NCI-H2029 (cell line): ENCODE data around the gene SNU13.
"Not testable (repeated sequence)": the region's sequence is repeated elsewhere in the genome, so short reads cannot be mapped to it uniquely, and the experiment has no call there.

Experiments
- DNase-seq: peaks from one replicate; lab custom pipeline; 2025; lab: John Stamatoyannopoulos, UW

The SNU13 gene

DNA sequence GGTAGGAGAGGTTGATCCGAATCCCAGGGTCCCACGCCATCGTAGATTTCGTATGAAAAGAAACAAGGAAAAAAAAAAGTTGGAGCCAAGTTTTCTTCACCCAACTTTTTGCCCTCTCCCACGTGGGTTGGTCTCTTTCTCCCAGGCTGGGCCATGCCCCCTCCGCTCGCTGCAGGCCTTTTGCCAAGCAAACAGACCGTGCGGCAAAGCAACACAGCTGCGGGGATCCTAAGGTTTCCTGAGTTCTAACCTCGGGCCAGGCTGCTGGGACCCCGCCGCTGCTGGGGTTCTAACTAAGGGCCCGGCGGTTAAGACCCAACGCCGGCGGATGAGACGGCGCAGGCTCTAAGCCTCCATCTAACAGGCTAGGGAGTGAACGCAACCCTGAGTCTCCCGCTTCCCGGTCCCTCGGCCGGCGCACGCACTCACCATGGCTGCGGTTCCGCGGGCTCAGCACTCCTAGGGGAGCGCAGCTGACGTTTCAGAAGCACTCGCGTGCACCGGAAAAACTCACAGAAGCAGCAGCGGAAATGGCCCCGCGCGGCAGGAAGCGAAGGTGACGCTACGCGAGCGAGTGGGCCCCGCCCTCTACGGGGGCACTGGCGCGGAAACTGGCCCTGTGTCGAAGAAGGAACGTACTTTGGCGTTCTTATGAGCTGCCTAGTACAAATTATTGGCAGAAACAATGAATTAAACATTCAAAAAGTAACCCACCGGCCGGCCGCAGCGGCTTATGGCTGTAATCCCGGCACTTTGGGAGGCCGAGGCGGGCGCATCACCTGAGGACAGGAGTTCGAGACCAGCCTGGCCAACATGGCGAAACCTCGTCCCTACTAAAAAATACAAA is at the start of gene SNU13:
TSS of gene SNU13 (minus strand) at position 503 of the 847 bp plus-strand sequence. CDS start at position 432, 71 bp downstream.
- DNase-seq = peak; percentile 84

DNA sequence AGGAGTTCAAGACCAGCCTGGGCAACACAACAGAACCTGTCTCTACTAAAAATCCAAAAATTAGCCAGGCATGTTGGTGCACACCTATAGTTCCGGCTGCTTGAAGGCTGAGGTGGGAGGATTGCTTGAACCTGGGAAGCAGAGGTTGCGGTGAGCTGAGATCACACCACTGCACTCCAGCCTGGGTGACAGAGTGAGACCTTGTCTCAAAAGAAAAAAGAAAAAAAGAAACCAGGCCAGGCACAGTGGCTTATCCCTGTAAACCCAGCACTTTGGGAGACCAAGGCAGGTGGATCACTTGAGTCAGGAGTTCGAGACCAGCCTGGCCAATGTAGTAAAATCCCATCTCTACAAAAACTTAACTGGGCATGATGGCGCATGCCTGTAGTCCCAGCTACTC is 44.6 kb upstream of the SNU13 start:
- DNase-seq = not testable (repeated sequence)

DNA sequence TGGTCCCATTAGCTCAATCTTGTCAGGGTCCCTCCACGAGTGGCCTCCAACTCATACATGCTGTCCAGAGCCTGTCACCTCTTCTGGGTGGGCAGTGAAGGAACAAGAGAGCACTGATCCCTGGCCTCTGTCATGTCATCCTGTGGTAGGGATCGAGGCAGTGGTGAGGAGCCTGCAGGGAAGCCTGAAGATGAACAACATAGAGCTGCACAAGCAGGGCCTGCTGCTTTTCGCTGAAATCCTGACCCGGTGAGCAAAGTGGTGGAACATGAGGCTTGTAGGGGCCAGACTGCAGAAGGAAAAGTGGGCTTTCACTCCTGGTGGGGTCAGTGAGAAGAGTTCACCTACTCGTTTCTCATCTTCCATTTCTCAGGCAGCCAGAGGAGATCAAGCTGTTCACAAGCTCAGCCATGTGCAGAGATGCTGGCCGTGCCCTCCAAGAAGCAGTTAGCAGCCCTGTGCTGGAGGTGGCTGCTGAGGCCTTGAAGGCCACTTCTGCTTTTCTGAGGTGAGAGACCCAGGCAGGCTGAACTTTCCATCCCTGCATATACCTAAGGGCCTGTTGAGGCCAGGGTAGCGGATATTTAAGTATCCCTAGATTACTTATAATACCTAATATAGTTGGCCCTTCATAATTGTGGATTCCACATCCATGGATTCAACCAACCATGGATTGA is 43.6 kb upstream of the SNU13 start:
- DNase-seq = no peak

DNA sequence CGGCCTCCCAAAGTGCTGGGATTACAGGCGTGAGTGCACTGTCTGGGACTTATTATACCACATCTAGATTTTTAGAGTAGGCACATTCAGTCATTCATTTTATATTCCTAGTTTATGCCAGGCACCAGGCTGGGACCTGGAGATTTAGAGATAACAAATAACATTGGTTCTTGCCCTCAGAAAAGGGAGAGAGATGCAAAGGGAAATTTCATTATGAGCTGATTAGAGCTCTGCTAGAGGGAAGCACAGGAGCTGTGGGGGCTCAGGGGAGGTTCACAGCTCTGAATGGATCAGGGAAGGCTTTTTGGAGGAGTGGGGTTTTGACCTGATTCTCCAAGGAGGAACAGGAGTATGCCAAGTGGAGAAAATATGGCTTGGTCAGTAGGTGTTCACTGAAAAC is 42.9 kb upstream of the SNU13 start:
- no peak for DNase-seq

DNA sequence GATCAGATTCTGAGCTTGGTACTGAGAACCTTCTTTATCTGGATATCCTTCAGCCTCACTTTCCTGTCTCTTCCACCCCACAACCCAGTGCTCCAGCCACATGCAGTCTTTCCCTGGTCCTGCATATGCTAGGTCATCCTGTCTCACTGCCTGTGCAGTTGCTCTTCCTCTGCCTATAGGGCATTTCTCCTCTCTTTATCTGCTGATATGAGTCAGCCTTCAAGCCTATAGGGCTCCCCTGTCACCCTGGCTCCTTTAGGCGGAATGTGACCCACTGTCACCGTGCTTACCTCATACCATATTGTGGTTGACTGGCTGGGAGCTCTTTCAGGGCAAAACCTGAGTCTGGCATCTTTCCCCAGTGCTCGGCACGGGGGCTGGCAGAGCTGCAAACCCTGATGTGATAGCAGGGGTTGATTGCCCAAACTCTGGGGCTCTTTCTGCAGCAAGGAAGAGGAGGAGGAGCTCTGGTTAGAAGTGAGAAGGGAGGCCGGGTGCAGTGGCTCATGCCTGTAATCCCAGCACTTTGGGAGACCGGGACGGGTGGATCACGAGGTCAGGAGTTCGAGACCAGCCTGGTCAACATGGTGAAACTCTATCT is 36.9 kb upstream of the SNU13 start:
- no peak for DNase-seq

DNA sequence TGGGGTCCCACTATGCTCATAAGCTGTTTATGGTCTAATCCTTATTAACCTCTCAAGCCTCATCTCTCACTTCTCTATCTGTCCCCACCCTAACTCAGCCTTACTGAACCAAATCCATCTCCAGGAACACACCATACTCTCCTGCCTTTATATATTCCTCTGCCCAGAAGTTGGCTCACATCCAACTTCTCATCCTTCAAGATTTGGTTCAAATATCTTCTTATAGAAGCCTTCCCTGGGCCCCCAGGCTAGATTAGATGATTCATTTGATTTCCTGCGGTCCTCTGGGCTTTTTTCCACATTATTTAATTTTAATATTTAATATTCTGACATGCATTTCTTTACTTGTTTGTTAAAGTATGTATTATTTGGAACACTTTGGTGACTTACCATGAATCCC is 33.8 kb upstream of the SNU13 start:
- DNase-seq = no peak

DNA sequence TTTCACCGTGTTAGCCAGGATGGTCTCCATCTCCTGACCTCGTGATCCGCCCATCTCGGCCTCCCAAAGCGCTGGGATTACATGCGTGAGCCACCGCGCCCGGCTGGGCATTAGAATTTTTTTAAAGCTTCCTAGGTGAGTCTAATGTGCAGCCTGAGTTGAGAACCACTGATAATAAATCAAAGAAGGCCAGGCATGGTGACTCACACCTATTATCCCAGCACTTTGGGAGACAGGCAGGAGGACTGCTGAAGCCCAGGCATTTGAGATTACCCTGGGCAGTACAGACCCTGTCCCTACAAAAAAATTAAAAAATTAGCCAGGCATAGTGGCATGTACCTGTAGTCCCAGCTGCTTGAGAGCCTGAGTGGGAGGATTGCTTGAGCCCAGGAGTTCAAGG is 24.3 kb upstream of the SNU13 start:
- DNase-seq = no peak

DNA sequence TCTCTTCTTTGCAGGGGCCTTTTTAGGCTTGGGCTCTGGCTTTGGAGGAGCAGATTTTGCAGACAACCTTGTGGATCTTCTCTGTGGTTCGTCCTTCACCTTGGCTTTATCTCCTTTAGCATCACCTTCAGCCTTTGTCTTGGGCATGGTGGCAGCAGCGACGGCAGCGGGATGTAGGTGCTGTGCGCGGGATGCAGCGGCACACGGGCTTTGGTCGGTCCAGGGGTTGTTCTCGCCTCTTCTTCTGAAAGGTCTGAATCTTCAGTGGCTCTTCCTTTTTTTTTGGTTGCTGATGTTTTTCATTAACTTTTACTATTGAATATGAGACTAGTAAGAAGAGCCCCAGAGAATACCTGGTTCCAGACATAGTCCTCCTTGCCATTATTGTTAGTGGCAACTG is 20.7 kb upstream of the SNU13 start:
- DNase-seq = no peak

DNA sequence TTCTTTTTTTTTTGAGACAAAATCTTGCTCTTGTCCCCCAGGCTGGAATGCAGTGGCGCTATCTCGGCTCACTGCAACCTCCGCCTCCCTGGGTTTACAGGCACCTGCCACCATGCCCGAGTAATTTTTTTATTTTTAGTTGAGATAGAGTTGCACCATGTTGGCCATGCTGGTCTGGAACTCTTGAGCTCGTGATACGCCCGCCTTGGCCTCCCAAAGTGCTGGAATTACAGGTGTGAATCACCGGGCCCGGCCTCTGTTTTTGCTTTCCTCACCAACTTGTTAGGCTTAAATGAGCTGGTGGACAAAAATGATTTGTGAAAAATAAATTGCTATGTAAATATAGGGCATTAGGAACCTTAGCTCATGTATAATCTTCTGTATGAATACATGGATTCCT is 14.1 kb upstream of the SNU13 start:
- DNase-seq = no peak

DNA sequence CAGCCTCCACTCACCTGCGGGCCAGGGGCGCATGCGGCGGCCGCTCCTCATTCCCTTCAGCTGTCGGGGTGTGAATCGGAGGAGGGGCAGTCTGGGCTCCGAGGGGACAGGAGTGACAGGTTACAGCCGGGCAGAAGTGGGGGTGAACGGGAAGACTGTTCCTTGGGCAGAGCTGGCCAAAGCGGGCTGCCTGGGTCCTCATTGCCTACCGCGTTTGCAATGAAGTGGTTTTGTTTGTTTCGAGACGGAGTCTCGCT is 11.4 kb upstream of the SNU13 start:
- no peak for DNase-seq

DNA sequence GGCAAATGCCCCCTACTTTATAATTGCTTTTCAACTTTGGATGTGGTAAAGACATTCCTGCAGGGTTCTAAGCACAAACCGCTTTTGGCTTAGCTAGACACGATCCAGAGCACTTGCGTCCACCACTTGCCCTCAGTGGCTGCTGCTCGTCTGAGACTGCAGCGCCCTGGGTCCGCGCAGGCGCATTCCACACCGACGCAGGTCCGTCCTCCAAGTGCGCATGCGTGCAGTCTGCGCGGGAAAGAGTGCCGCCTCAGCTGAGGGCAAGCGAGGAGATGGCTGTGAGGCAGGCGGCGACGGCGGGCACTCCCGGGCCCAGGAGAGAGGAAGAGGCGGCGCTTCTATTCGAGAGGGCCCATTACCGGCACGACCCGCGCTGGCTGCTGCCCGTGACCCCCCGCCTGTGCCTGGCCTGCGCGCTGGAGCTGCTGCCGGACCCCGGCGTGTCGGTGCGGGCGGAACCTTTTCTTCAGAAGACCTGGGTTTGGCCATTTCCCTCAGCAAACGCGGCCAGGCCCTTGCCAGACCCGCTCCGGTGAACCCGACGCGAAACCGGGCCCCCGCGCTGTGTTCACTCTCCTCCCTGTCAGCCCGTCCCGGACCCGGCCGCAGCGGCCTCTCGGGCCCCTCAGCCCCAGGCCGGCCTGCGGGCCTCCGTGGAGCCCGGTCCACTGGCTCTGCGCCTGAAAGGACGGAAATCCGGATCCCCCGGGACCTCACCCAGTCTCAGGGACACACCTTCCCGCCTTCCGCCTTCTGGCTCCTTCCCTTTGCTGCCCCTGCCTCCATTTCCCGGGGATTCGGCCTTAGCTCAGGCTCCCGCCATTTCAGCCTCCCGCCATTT is 10.8 kb upstream of the SNU13 start, which contains the start of gene MEI1:
TSS of gene MEI1 (plus strand) at position 240 of the 844 bp plus-strand sequence. CDS start at position 276, 36 bp downstream.
- DNase-seq = no peak

DNA sequence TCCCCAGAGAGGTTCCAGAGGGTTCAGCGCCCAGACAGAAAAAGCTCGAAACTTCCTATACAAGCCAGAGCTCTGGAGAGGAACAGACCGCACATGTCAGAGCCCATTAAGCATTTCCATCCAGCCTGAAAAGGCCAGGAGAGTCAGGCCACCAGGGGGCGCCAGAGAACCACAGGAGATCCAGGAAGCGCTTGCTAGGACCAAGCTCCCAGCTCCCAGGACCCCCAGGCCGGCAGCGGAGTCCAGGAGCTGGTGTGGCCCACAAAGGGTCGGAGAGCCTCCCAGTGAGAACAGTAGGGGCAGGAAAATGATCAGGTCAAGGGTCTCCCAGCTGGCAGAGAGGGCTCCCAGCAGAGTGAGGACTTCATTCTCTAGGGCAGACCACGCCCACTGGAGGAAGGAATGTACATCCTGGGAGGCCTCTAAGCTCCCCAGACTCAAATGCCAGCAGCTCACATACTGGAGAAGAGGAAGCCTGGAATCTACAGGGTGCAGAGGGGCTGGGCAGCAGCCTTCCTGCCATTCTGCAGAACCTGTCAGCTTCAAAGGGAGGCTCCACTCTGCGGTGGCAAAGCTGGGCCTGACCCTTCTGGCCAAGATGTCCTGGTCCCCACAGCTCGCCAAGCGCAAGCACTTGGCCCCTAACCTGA is 8.6 kb upstream of the SNU13 start:
- DNase-seq = peak; percentile 72

DNA sequence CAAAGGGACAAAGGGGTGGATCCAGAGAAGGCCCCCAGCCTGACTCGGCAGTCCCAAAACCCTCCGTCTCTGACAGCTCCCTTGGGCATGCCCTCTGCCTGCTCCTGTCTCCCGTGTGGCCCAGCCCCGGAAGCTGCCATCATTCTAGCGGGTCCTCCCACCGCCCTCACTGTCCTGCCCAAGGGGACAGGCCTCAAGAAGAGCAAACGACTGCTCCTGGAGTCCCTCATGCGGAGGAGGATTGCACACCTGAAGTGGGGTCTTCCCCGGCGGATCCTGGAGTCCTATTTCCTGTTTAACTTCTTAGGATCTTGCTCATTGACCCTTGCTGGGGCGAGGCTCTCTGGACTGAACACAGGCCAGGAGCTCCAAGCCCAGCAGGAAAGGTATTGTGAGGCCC is 8.0 kb upstream of the SNU13 start:
- DNase-seq = no peak

DNA sequence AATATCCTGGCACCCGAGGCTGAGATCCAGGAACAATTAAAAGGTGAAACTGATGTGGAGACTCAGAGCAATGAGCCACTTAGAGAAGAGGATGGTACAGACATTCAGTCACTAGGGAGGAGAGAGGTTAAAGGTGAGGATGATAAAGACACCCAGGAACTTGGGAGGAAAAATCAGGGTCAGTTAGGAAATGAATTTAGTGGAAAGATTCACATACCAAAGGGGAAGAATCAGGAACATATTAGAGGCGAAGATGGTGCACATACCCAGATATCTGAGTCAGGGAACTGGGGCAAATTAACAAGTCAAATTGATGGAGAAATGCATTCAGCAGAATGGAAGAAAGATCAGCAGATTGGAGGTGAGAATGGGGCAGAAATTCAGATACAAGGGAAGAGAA is 6.5 kb upstream of the SNU13 start:
- no peak for DNase-seq

DNA sequence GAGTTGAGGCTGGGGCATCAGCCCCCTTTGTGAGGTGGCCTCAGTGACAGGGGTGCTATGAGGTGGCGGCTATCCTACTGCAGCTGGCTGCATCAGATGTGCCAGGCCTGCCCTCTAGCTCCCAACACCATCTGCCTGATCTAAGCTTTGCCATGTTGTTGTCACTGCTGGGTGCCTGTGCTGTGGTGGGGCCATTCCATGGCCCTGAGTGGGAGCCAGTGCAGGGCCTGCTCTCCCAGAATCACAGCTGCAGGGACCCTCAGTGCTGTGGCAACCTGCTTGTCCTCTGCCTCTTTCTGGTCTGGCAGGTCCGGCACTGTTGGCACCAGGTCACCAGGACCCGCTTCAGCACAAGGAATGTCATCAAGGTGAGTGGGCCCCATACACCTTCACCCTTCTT is 1.8 kb upstream of the SNU13 start:
- DNase-seq = no peak

DNA sequence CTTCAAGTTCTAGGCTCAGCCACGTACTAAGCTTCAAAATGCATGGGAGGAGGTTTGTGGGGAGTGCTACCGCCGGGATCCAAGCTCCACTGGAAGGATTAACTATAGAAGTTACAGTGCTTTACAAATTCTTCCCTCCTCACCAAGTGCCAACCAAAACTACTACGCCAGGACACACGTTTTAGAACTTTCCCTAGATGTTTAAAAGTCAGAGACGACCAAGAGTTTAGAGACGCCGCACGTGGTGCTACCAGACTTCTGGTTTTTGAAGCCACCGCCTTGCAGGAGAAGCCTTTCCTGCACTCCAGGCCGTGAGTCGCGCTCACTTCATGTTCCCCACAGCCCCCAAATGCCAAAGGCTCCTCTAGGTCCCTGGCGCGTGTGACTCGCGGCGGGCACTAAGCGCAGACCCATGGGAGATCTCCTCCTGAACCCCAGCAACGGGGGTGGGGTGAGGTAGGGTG is 734 bp downstream of the SNU13 start:
- no peak for DNase-seq

DNA sequence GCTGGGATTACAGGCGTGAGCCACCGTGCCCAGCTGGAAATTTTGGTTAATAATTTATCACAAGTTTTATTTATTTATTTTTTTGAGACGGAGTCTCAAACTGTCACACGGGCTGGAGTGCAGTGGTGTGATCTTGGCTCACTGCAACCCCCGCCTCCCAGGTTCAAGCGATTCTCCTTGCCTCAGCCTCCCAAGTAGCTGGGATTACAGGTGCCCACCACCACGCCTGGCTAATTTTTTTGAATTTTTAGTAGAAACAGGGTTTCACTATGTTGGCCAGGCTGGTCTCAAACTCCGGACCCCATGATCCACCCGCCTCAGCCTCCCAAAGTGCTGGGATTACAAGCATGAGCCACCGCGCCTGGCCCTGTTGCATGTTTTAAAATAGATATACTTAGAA is 1.8 kb downstream of the SNU13 start:
- not testable (repeated sequence) for DNase-seq

DNA sequence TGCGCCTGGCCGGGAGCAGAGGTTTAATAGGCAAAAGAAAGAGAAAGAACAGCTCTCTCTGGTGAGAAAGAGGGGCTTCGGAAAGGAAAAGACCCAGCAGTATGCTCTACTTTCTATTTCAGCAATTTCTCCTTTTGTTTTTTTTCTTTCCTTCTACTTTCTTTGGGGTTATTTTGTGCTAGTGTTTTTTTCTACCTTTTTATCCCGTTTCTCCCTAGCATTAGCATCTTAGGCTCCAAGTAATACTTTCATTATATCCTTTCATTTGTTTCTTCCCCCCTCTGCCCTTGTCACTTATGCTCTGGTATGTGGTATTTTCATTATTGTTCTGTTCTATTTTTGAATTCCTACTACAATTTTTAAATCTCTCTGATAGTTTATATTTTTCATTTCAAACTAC is 4.5 kb downstream of the SNU13 start:
- DNase-seq = no peak

DNA sequence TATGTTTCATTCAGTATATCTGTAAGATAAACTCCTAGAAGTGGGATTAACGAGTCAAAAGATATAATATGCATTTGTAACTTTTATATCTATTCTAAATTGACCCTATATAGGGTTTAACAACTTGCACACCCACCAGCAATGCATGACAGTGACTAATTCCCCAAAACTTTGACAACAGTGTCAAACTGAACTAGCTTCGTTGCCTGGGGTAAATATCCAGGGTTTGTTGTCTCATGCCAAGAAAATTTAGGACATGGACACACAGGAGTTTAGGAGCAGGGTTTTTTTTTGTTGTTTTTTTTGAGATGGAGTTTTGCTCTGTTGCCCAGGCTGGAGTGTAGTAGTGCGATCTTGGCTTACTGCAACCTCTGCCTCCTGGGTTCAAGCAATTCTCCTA is 5.1 kb downstream of the SNU13 start:
- no peak for DNase-seq

DNA sequence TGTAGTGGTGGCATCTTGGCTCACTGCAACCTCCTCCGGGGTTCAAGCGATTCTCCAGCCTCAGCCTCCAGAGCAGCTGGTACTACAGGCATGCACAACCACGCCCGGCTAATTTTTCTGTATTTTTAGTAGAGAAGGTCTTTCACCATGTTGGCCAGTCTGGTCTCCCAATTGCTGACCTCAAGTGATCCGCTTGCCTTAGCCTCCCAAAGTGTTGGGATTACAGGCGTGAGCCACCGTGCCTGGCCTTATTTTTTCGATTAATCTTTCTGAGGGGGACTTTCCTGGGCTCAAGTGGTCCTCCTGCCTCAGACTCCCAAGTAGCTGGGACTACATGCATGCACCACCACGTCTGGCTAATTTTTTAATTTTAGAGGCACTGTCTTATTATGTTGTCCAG is 5.6 kb downstream of the SNU13 start:
- no peak for DNase-seq

DNA sequence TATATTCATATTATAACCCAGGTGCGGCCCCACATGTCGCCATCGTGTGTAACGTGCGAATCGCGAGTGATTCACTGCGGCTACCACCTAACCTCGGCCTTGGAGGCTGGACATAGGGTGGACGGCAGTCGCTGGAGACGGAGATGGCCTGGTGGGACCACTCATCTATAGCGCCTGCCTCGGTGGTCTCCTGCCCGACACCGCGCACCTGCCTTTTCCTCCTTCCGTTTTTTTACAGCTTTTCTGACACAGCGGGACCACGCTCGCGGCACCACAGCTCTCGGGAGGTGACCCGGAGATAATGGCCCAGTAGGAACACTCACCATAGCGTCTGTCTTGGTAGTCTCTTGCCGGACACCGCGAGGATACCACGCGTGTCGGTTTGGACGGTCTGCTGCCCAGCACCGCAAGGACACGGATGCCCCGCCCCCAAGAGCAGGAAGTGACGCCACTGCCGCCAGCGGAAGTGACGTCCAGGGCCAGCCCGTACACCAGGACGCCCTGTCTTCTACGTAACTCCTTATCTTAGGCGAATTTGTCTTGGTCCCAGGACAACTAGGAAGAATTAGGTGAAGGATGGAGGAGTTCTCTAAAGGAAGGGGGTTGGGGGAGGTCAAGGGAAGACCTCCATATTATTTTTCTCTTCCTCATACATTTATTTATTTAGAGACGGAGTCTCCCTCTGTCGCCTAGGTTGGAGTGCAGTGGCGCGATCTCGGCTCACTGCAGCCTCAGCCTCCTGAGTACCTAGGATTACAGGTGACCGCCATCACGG is 6.4 kb downstream of the SNU13 start:
- peak; percentile 46 for DNase-seq
